ENCODE measurements around the gene RAB17. TPM values are rescaled to one million over a fixed set of nuclear protein-coding genes. Genes with fewer than 3 reads are reported as not detected.

RAB17 gene
- total and polyA plus RNA-seq, 2 donors from 2014 or later: 59.1 to 151 TPM

GRCh38 chr2:237527766-237528165, 62.8 kb downstream of the RAB17 start:
- DNase-seq: no peak
- H3K27me3 ChIP-seq (ENCODE audit: control insufficient read depth, insufficient read depth, low read length): no peaks in the 10 kb centered on the region
- H3K9ac ChIP-seq (ENCODE audit: low read length in 3 of 3): no peak overlapping the region
- H3K4me3 ChIP-seq (ENCODE audit: low read length in 3 of 3): no peak overlapping the region
- H3K9me3 ChIP-seq (ENCODE audit: control insufficient read depth in 2 of 3, insufficient read depth in 1 of 3, low read length in 3 of 3): no peaks in the 10 kb centered on the region
- no peak for TF ChIP-seq CTCF (IDR thresholded peaks at IDR 0.05; ENCODE audit: borderline replicate concordance, extremely low read depth, insufficient read depth)
- FAIRE-seq: no peak
- no peaks in the 10 kb centered on the region for H3K36me3 ChIP-seq (ENCODE audit: control insufficient read depth in 2 of 3, insufficient read depth in 3 of 3, low read length in 3 of 3)
- H3K27ac ChIP-seq (ENCODE audit: low read depth in 2 of 2, low read length in 2 of 2): no peak overlapping the region
- H3K4me1 ChIP-seq (ENCODE audit: control insufficient read depth in 2 of 3, insufficient read depth in 2 of 3, low read depth in 1 of 3, low read length in 3 of 3): no peaks in the 10 kb centered on the region
- intact Hi-C loops (cut with DNase I): no loop called here

- FAIRE-seq (no peak), DNase-seq (peak in 2 of 5 donors; percentile 32 to 54)
- no peaks in the 10 kb centered on the region for H3K36me3 ChIP-seq (ENCODE audit: control insufficient read depth in 2 of 3, insufficient read depth in 3 of 3, low read length in 3 of 3)
- no peaks in the 10 kb centered on the region for H3K9me3 ChIP-seq (ENCODE audit: control insufficient read depth in 2 of 3, insufficient read depth in 1 of 3, low read length in 3 of 3)
- no peak overlapping the region for H3K27ac ChIP-seq (ENCODE audit: low read depth in 2 of 2, low read length in 2 of 2)
- no peaks in the 10 kb centered on the region for H3K4me1 ChIP-seq (ENCODE audit: control insufficient read depth in 2 of 3, insufficient read depth in 2 of 3, low read depth in 1 of 3, low read length in 3 of 3)
- TF ChIP-seq CTCF (IDR thresholded peaks at IDR 0.05; ENCODE audit: borderline replicate concordance, extremely low read depth, insufficient read depth): no peak
- intact Hi-C loops (cut with DNase I): no loop called here
- no peak overlapping the region for H3K9ac ChIP-seq (ENCODE audit: low read length in 3 of 3)
- no peaks in the 10 kb centered on the region for H3K27me3 ChIP-seq (ENCODE audit: control insufficient read depth, insufficient read depth, low read length)
- H3K4me3 ChIP-seq (ENCODE audit: low read length in 3 of 3): no peak overlapping the region
Observed at GRCh38 chr2:237527233-237527632, 63.3 kb downstream of the RAB17 start.

GRCh38 chr2:237525559-237526157, 64.9 kb downstream of the RAB17 start:
- TF ChIP-seq CTCF (IDR thresholded peaks at IDR 0.05; ENCODE audit: borderline replicate concordance, extremely low read depth, insufficient read depth): no peak
- Histone ChIP-seq H3K9me3 (ENCODE audit: control insufficient read depth in 2 of 3, insufficient read depth in 1 of 3, low read length in 3 of 3) (no peaks in the 10 kb centered on the region), H3K27ac (ENCODE audit: low read depth in 2 of 2, low read length in 2 of 2) (no peak overlapping the region), H3K4me1 (ENCODE audit: control insufficient read depth in 2 of 3, insufficient read depth in 2 of 3, low read depth in 1 of 3, low read length in 3 of 3) (no peaks in the 10 kb centered on the region), H3K27me3 (ENCODE audit: control insufficient read depth, insufficient read depth, low read length) (no peaks in the 10 kb centered on the region), H3K9ac (ENCODE audit: low read length in 3 of 3) (no peak overlapping the region), H3K4me3 (ENCODE audit: low read length in 3 of 3) (no peak overlapping the region), H3K36me3 (ENCODE audit: control insufficient read depth in 2 of 3, insufficient read depth in 3 of 3, low read length in 3 of 3) (no peaks in the 10 kb centered on the region)
- intact Hi-C loops (cut with DNase I): no loop called here
- DNase-seq (peak in 1 of 5 donors; percentile 63), FAIRE-seq (no peak)

GRCh38 chr2:237524631-237525030, 65.9 kb downstream of the RAB17 start:
- no peaks in the 10 kb centered on the region for H3K4me1 ChIP-seq (ENCODE audit: control insufficient read depth in 2 of 3, insufficient read depth in 2 of 3, low read depth in 1 of 3, low read length in 3 of 3)
- H3K4me3 ChIP-seq (ENCODE audit: low read length in 3 of 3): no peak overlapping the region
- H3K9me3 ChIP-seq (ENCODE audit: control insufficient read depth in 2 of 3, insufficient read depth in 1 of 3, low read length in 3 of 3): no peaks in the 10 kb centered on the region
- no peaks in the 10 kb centered on the region for H3K36me3 ChIP-seq (ENCODE audit: control insufficient read depth in 2 of 3, insufficient read depth in 3 of 3, low read length in 3 of 3)
- no peak for FAIRE-seq
- DNase-seq: no peak
- H3K27me3 ChIP-seq (ENCODE audit: control insufficient read depth, insufficient read depth, low read length): no peaks in the 10 kb centered on the region
- intact Hi-C loops (cut with DNase I): no loop called here
- no peak overlapping the region for H3K27ac ChIP-seq (ENCODE audit: low read depth in 2 of 2, low read length in 2 of 2)
- H3K9ac ChIP-seq (ENCODE audit: low read length in 3 of 3): no peak overlapping the region
- no peak for TF ChIP-seq CTCF (IDR thresholded peaks at IDR 0.05; ENCODE audit: borderline replicate concordance, extremely low read depth, insufficient read depth)

Data from kidney (tissue), 14 donors.